HCT116 (cell line): ENCODE measurements around the gene KIFC1. TPM values are rescaled to one million over a fixed set of nuclear protein-coding genes. Genes with fewer than 3 reads are reported as not detected.

ENCODE experiments used
- ATAC-seq: fragments of 200-7000 bp; cut with Tn5 transposase; 2 replicates; pipeline ENCODE4 v1.9.1; 2020; ENCODE audit warnings: mild to moderate bottlenecking, moderate library complexity
- BruUV-seq: library from RNA; stranded (reverse); fragments of 400-500 nt; replicated peaks from 2 replicates; lab custom pipeline; 2021; lab: Mats Ljungman, UMichigan
- CTCF ChIA-PET: fragments of 300-600 bp; sonication (Branson Sonifier 250); formaldehyde crosslinking; loops from one replicate; lab custom pipeline; 2021; ENCODE audit warnings: antibody characterized with exemption; lab: Charles Lee
- POLR2A ChIA-PET: fragments of 300-600, 350-600 bp; sonication (Branson Sonifier 250); formaldehyde crosslinking; loops from one replicate; lab custom pipeline; 2021; ENCODE audit warnings: antibody characterized with exemption; lab: Charles Lee
- RAD21 ChIA-PET, 2 experiments: fragments of 300-600 bp; sonication (Branson Sonifier 250); formaldehyde crosslinking; loops; one replicate each; lab custom pipeline; 2023; ENCODE audit warnings: low total read pairs in 2 of 2; ENCODE audit not compliant: uncharacterized antibody in 2 of 2, unreplicated experiment in 2 of 2, low non-redundant PET in 1 of 2; lab: Charles Lee
- DNase-seq: peaks from one replicate; pipeline ENCODE4 v3.0.0-alpha.2; 2010; ENCODE audit warnings: low read depth, low spot score
- H2AFZ ChIP-seq: fragments of 200-600 bp; shearing (Covaris generic), sonication (generic); 2 replicates; pipeline ENCODE4 v1.6.1; 2017; ENCODE audit warnings: low read depth, mixed run types, mixed read lengths, antibody characterized with exemption, low read length; ENCODE audit not compliant: poor library complexity, severe bottlenecking
- H3K27ac ChIP-seq: 2 replicates; pipeline ENCODE4 v1.5.1; 2012; ENCODE audit warnings: low read depth, low read length
- H3K27me3 ChIP-seq: fragments of 200-600 bp; sonication (generic); 2 replicates; pipeline ENCODE4 v1.6.1; 2016; ENCODE audit warnings: mixed run types, low read length, mixed read lengths; ENCODE audit not compliant: insufficient read depth
- H3K36me3 ChIP-seq, 2 experiments: fragments of 200-500 bp in 1 of 2; fragments of 200-600 bp in 1 of 2; sonication (Bioruptor generic) in 1 of 2; sonication (generic) in 1 of 2; 2 replicates each; pipeline versions ENCODE4 v1.5.1 to v1.6.1; 2014 to 2016; ENCODE audit warnings: low read length in 2 of 2, inconsistent platforms in 1 of 2, mixed read lengths in 1 of 2, mixed run types in 1 of 2; ENCODE audit not compliant: insufficient read depth in 2 of 2, control insufficient read depth in 1 of 2
- H3K4me1 ChIP-seq, 2 experiments: fragments of 200-600 bp in 1 of 2; sonication (generic) in 1 of 2; 2 replicates each; pipeline versions ENCODE4 v1.5.1 to v1.6.1; 2012 to 2017; ENCODE audit warnings: low read length in 2 of 2, inconsistent platforms in 1 of 2, mild to moderate bottlenecking in 1 of 2, mixed read lengths in 1 of 2, mixed run types in 1 of 2, moderate library complexity in 1 of 2; ENCODE audit not compliant: insufficient read depth in 2 of 2, control insufficient read depth in 1 of 2
- H3K4me2 ChIP-seq: fragments of 200-600 bp; sonication (generic); 2 replicates; pipeline ENCODE4 v1.6.1; 2017; ENCODE audit warnings: mixed run types, low read length, mixed read lengths
- H3K4me3 ChIP-seq, 2 experiments: fragments of 200-600 bp in 1 of 2; sonication (generic) in 1 of 2; replicated peaks in 1 of 2; 2 replicates each; pipeline ENCODE4 v1.5.1; 2011 to 2016; ENCODE audit warnings: low read length in 2 of 2, control low read depth in 1 of 2, low read depth in 1 of 2, mild to moderate bottlenecking in 1 of 2, mixed read lengths in 1 of 2, mixed run types in 1 of 2
- H3K79me2 ChIP-seq: fragments of 200-600 bp; sonication (generic); 2 replicates; pipeline ENCODE4 v1.6.1; 2017; ENCODE audit warnings: mild to moderate bottlenecking, mixed run types, low read length, moderate library complexity, mixed read lengths; ENCODE audit not compliant: insufficient read depth
- H3K9ac ChIP-seq: fragments of 200-600 bp; sonication (generic); 2 replicates; pipeline ENCODE4 v1.6.1; 2016; ENCODE audit warnings: low read length, mixed read lengths
- H3K9me2 ChIP-seq: fragments of 200-600 bp; sonication (generic), shearing (Covaris generic); 2 replicates; pipeline ENCODE4 v1.6.1; 2017; ENCODE audit warnings: mixed run types, mild to moderate bottlenecking, moderate library complexity; ENCODE audit not compliant: insufficient read depth
- H3K9me3 ChIP-seq, 2 experiments: fragments of 200-500 bp in 1 of 2; fragments of 200-600 bp in 1 of 2; sonication (Bioruptor generic) in 1 of 2; sonication (generic) in 1 of 2; 2 replicates each; pipeline ENCODE4 v1.6.1; 2014 to 2017; ENCODE audit warnings: low read length in 2 of 2, mixed read lengths in 2 of 2, inconsistent platforms in 1 of 2, low read depth in 1 of 2, mild to moderate bottlenecking in 1 of 2, mixed run types in 1 of 2, moderate library complexity in 1 of 2; ENCODE audit not compliant: control insufficient read depth in 1 of 2, insufficient read depth in 1 of 2
- H4K20me1 ChIP-seq: fragments of 200-600 bp; sonication (generic), shearing (Covaris generic); 2 replicates; pipeline ENCODE4 v1.6.1; 2017; ENCODE audit warnings: mixed run types, mild to moderate bottlenecking, moderate library complexity; ENCODE audit not compliant: insufficient read depth
- ELF1 ChIP-seq: IDR thresholded peaks from 2 replicates; pipeline ENCODE4 v1.6.1; 2012; ENCODE audit warnings: low read depth, borderline replicate concordance
- EZH2phosphoT487 ChIP-seq: fragments of 200-600 bp; IDR thresholded peaks from 2 replicates; pipeline ENCODE4 v1.6.1; 2018; ENCODE audit warnings: antibody characterized with exemption, borderline replicate concordance
- FOSL1 ChIP-seq: IDR thresholded peaks from 2 replicates; pipeline ENCODE4 v1.6.1; 2012; ENCODE audit warnings: low read depth
- JUND ChIP-seq: IDR thresholded peaks from 2 replicates; pipeline ENCODE4 v1.6.1; 2012
- POLR2A ChIP-seq: IDR thresholded peaks from 2 replicates; pipeline ENCODE4 v1.7.0; 2011; ENCODE audit warnings: borderline replicate concordance; ENCODE audit not compliant: insufficient read depth, insufficient read length; ENCODE audit errors: extremely low read depth
- POLR2AphosphoS5 ChIP-seq: IDR thresholded peaks from 2 replicates; pipeline ENCODE4 v1.6.1; 2011; ENCODE audit warnings: mild to moderate bottlenecking, low read depth, low read length, moderate library complexity
- RAD21 ChIP-seq: IDR thresholded peaks from 2 replicates; pipeline ENCODE4 v1.6.1; 2012; ENCODE audit warnings: low read depth, mild to moderate bottlenecking
- SIN3A ChIP-seq: IDR thresholded peaks from 2 replicates; pipeline ENCODE4 v1.6.1; 2012; ENCODE audit warnings: low read depth
- SP1 ChIP-seq: IDR thresholded peaks from 2 replicates; pipeline ENCODE4 v1.6.1; 2012; ENCODE audit warnings: low read depth
- SRF ChIP-seq: IDR thresholded peaks from 2 replicates; pipeline ENCODE4 v1.6.1; 2012; ENCODE audit warnings: low read depth
- TCF7L2 ChIP-seq: IDR thresholded peaks from 2 replicates; pipeline ENCODE4 v1.7.0; 2011; ENCODE audit warnings: borderline replicate concordance, inconsistent platforms; ENCODE audit not compliant: insufficient read depth, insufficient read length; ENCODE audit errors: extremely low read depth
- ZFX ChIP-seq: fragments of 450-650 bp; IDR thresholded peaks from 2 replicates; pipeline ENCODE4 v1.6.1; 2017
- ZNF274 ChIP-seq: fragments of 200-500 bp; sonication (Bioruptor generic); IDR thresholded peaks from 2 replicates; pipeline ENCODE4 v1.6.1; 2014; ENCODE audit warnings: mild to moderate bottlenecking, low read depth, low read length, inconsistent platforms
- intact Hi-C: fragments of 100-400 bp; cut with micrococcal nuclease; formaldehyde crosslinking; loops from 2 replicates; pipeline ENCODE4 v1.10.0; 2022
- total RNA-seq: library from RNA; stranded (reverse); gene quantifications from one replicate; pipeline ENCODE4 v1.2.1, GENCODE V29; 2021; ENCODE audit not compliant: unreplicated experiment
- TF ChIP-seq, protein P1 (sequence below): IDR thresholded peaks from 2 replicates; pipeline ENCODE4 v1.6.1; 2012
- TF ChIP-seq, protein P2 (sequence below), 3 experiments: fragments of 200-600 bp in 1 of 3; sonication (generic) in 1 of 3; IDR thresholded peaks in 2 of 3; conservative IDR thresholded peaks in 1 of 3; 2 replicates each; pipeline ENCODE4 v1.5.1; 2012 to 2017; ENCODE audit warnings: low read depth in 2 of 3, low read length in 2 of 3, antibody characterized with exemption in 1 of 3, borderline replicate concordance in 1 of 3, control low read depth in 1 of 3, mild to moderate bottlenecking in 1 of 3, mixed read lengths in 1 of 3, mixed run types in 1 of 3, moderate library complexity in 1 of 3; ENCODE audit not compliant: insufficient read depth in 1 of 3
- TF ChIP-seq, protein P3 (sequence below): IDR thresholded peaks from 2 replicates; pipeline ENCODE4 v1.6.1; 2012

KIFC1 gene
- total RNA-seq, 1 experiment from 2014 or later, result 84.7 TPM

DNA sequence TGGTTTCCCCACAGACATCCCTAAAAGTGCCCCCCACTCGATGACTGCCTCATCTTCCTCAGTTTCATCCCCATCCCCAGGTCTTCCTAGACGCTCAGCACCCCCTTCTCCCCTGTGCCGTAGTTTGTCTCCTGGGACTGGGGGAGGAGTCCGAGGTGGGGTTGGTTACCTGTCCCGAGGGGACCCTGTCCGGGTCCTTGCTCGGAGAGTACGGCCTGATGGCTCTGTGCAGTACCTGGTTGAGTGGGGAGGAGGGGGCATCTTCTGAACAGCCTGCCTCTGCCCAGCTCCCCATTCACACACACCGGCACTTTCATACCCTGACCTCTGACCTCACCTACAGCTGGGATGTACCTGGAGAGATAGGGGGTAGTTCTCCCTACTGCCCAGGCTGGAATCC is 24.2 kb downstream of the KIFC1 start:
- CTCF ChIA-PET, result no interaction called here
- H3K9me3 ChIP-seq, result no peaks in the 10 kb centered on the region
- no peak overlapping the region for H2AFZ ChIP-seq
- DNase-seq, result no peak
- H3K9me2 ChIP-seq, result no peaks in the 10 kb centered on the region
- TF ChIP-seq POLR2AphosphoS5 (no peak), ELF1 (no peak), JUND (no peak), SIN3A (no peak)
- TF ChIP-seq, protein P1, sequence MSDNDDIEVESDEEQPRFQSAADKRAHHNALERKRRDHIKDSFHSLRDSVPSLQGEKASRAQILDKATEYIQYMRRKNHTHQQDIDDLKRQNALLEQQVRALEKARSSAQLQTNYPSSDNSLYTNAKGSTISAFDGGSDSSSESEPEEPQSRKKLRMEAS, result no peak
- RAD21 ChIA-PET, result no interaction called here
- intact Hi-C loops, result loop anchor here (10.0 kb wide), 1 partner anchor 211 kb away; the partner anchor contains the start of genes HSD17B8, RING1, RXRB and SLC39A7
- H3K79me2 ChIP-seq, result peaks cover 38% of the 10 kb centered on the region
- no peak overlapping the region for H3K27ac ChIP-seq
- peaks cover 13 to 36% of the 10 kb centered on the region in 2 experiments for H3K4me1 ChIP-seq
- peak overlapping the region; percentile 97; the same call in 1 of the 2 replicates for H3K4me2 ChIP-seq
- H3K4me3 ChIP-seq, result no peak overlapping the region
- H3K36me3 ChIP-seq, result peaks cover 5 to 28% of the 10 kb centered on the region in 2 experiments; a peak in 3 of 4 replicates
- ATAC-seq, result no peak
- no peaks in the 10 kb centered on the region for H3K27me3 ChIP-seq
- POLR2A ChIA-PET, result no interaction called here
- H3K9ac ChIP-seq, result no peak overlapping the region
- no peaks in the 10 kb centered on the region for H4K20me1 ChIP-seq
- no TSS peak for BruUV-seq

DNA sequence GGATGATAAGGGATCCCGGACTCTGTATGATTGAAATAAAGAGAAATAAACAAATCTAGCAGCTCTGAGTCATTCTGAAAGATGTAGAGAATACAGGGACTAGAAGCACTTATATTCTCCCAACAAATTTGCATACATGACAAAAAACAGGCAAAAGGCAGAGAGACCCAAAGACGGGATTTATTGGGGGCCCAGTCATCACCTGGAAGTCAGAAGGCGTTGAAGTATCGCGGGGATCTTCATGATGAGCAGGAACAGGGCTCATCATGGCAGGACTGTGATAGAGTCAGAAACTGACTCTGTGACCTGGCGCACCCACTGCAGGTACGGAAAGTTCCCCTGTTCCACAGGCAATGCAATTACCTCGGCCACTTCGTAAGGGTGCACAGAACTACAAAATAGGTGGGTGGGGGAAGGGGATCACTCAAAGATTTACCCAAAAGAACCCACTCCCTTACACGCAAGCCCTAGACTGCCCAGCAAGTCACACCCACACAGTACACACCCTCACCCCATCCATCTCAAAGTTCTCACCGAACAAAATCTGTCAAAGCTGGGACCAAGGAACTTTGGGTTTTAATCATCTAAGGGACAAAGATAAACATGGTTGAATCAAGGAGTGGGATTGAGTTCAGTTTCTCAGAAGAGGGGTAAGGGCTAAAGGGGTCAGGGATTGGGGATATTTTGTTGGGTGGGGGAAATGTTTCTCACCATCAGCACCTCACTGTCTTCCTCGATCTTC is 24.9 kb downstream of the KIFC1 start:
- ChIA-PET POLR2A (no interaction called here), RAD21 (no interaction called here), CTCF (no interaction called here)
- intact Hi-C loops, result loop anchor here (10.0 kb wide), 1 partner anchor 212 kb away; the partner anchor contains the start of genes HSD17B8, RING1, RXRB and SLC39A7
- peak overlapping the region; percentile 86 to 94 for H3K4me3 ChIP-seq
- H3K4me2 ChIP-seq, result peak overlapping the region; percentile 97
- H2AFZ ChIP-seq, result no peak overlapping the region
- no peak for DNase-seq
- H3K36me3 ChIP-seq, result peaks cover 5 to 28% of the 10 kb centered on the region in 2 experiments; a peak in 3 of 4 replicates
- no peaks in the 10 kb centered on the region for H4K20me1 ChIP-seq
- peak overlapping the region; percentile 81 for H3K9ac ChIP-seq
- no peaks in the 10 kb centered on the region for H3K9me2 ChIP-seq
- peak overlapping the region; percentile 93 for H3K27ac ChIP-seq
- peaks cover 33% of the 10 kb centered on the region for H3K79me2 ChIP-seq
- H3K9me3 ChIP-seq, result no peaks in the 10 kb centered on the region
- no TSS peak for BruUV-seq
- no peaks in the 10 kb centered on the region for H3K27me3 ChIP-seq
- no peak for ATAC-seq
- H3K4me1 ChIP-seq, result peaks cover 13 to 31% of the 10 kb centered on the region in 2 experiments
- no peak for TF ChIP-seq TCF7L2
- TF ChIP-seq SRF, result no peak
- TF ChIP-seq RAD21, result no peak
- TF ChIP-seq JUND, result no peak
- TF ChIP-seq, protein P2, sequence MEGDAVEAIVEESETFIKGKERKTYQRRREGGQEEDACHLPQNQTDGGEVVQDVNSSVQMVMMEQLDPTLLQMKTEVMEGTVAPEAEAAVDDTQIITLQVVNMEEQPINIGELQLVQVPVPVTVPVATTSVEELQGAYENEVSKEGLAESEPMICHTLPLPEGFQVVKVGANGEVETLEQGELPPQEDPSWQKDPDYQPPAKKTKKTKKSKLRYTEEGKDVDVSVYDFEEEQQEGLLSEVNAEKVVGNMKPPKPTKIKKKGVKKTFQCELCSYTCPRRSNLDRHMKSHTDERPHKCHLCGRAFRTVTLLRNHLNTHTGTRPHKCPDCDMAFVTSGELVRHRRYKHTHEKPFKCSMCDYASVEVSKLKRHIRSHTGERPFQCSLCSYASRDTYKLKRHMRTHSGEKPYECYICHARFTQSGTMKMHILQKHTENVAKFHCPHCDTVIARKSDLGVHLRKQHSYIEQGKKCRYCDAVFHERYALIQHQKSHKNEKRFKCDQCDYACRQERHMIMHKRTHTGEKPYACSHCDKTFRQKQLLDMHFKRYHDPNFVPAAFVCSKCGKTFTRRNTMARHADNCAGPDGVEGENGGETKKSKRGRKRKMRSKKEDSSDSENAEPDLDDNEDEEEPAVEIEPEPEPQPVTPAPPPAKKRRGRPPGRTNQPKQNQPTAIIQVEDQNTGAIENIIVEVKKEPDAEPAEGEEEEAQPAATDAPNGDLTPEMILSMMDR (IDR thresholded peaks at IDR 0.05 in 2 of 3, conservative IDR thresholded peaks at IDR 0.05 in 1 of 3; ENCODE audit: borderline replicate concordance in 1 of 3, insufficient read depth in 1 of 3, low read depth in 2 of 3, low read length in 2 of 3), result no peak
- TF ChIP-seq, protein P3, sequence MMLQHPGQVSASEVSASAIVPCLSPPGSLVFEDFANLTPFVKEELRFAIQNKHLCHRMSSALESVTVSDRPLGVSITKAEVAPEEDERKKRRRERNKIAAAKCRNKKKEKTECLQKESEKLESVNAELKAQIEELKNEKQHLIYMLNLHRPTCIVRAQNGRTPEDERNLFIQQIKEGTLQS, result no peak
- TF ChIP-seq ZFX, result no peak
- TF ChIP-seq FOSL1, result no peak
- no peak for TF ChIP-seq POLR2A
- no peak for TF ChIP-seq ELF1
- TF ChIP-seq SP1, result no peak
- TF ChIP-seq SIN3A, result no peak
- TF ChIP-seq ZNF274, result no peak
- TF ChIP-seq EZH2phosphoT487, result no peak
